NT2/D1 (cell line): Measurements from ENCODE around the gene RERE.

ENCODE experiments used
- DNase-seq: peaks from one replicate; pipeline ENCODE4 v3.0.0-alpha.2; 2011; ENCODE audit warnings: low read depth, low spot score
- H3K27me3 ChIP-seq: 2 replicates; pipeline ENCODE4 v1.6.0; 2011; ENCODE audit warnings: mild to moderate bottlenecking; ENCODE audit not compliant: insufficient read length, insufficient read depth
- H3K36me3 ChIP-seq: 2 replicates; pipeline ENCODE4 v1.6.1; 2011; ENCODE audit warnings: mild to moderate bottlenecking, low read length, mixed read lengths; ENCODE audit not compliant: insufficient read depth, insufficient read length
- H3K4me1 ChIP-seq: 2 replicates; pipeline ENCODE4 v1.5.1; 2011; ENCODE audit not compliant: insufficient read depth, insufficient read length
- H3K4me3 ChIP-seq: 2 replicates; pipeline ENCODE4 v1.5.1; 2011; ENCODE audit warnings: low read depth; ENCODE audit not compliant: insufficient read length
- H3K9ac ChIP-seq: 2 replicates; pipeline ENCODE4 v1.6.0; 2011; ENCODE audit warnings: low read depth; ENCODE audit not compliant: insufficient read length
- H3K9me3 ChIP-seq: 2 replicates; pipeline ENCODE4 v1.5.1; 2011; ENCODE audit warnings: mild to moderate bottlenecking, low read length; ENCODE audit not compliant: insufficient read depth
- SUZ12 ChIP-seq: IDR thresholded peaks from 2 replicates; pipeline ENCODE4 v1.6.1; 2011; ENCODE audit not compliant: insufficient read length, insufficient read depth; ENCODE audit errors: extremely low read depth
- YY1 ChIP-seq: IDR thresholded peaks from 2 replicates; pipeline ENCODE4 v1.6.1; 2011; ENCODE audit not compliant: insufficient read length, insufficient read depth
- ZNF274 ChIP-seq: IDR thresholded peaks from 2 replicates; pipeline ENCODE4 v1.6.1; 2011; ENCODE audit warnings: mild to moderate bottlenecking, low read depth, low read length

RERE gene

DNA sequence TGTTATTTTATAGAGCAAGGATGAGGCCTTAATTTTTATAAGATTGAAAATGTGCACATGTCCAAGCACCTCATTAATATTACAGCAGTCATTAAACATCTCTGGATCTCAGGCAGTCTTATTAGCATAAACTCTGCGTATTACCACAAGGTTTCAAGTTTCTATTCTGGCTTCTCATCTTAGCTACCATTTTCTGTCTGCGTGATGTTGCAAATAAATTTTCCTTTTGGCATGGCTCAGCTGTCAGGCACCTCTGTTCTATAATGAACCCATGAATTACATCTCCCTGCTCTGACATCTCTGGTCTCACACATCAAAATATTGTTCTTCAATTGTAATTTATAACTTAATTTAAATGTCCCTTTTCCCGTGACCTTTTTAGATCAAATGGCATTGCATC lies 343.1 kb downstream of the RERE start:
- Histone ChIP-seq H3K4me3 (no peak overlapping the region), H3K36me3 (no peaks in the 10 kb centered on the region), H3K27me3 (no peaks in the 10 kb centered on the region), H3K9ac (no peak overlapping the region), H3K9me3 (no peaks in the 10 kb centered on the region), H3K4me1 (peaks cover 4% of the 10 kb centered on the region)
- TF ChIP-seq ZNF274 (no peak), SUZ12 (no peak), YY1 (no peak)
- no peak for DNase-seq

DNA sequence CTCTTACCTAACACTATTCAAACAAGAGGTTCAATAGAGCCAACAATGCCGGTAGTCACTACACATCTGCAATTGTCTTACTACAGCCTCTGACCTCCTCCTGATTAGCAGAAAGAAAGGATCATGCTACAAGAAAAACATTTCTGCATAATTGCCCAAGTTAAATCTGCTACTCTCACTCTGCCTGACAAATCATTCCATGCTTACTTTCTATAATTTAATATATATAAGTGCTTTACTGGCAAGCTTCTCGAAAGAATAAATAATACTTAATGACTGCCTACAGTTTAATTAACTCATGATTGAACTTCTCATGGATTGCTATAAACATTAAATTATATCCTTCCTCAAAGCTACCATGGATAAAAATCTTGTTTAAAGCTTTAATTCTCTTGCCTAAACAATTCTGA lies 343.5 kb downstream of the RERE start:
- DNase-seq: no peak
- no peak overlapping the region for H3K9ac ChIP-seq

DNA sequence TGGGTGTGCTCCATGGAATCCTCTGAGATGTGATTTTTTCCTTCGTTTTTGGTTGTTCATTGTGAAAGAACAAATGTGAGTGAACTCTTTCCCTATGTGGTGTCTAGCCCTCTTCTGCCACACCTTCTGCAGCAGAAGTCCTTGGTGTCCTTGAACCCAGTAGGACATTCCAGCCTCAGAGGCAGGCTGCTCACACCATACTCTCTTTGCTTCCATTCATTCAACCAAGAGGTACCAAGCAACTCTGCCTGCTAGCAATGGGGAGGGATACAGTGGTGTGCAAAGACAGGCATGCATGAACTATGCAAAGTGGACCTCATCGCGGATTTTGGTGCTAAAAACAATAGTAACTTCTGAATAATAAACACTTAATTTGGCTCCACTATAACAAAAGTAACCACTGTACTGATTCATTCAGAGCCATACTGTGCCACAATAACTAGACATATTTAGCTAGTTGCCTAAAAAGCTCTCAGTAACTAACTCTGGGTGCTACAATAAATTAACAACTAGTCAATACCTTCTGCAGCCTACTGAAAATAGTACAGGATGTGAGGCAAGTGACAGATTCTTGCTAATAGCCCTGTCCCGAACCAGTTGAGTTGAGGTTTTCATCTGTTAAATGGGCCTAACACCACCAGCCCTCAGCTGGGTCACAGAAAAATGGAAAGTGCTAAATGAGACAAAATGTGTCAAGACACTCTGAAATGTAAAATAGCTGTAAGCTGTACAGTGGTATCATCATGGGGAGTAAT lies 344.1 kb downstream of the RERE start:
- Histone ChIP-seq H3K4me1 (peaks cover 4% of the 10 kb centered on the region), H3K9ac (no peak overlapping the region), H3K27me3 (no peaks in the 10 kb centered on the region), H3K4me3 (no peak overlapping the region), H3K9me3 (no peaks in the 10 kb centered on the region), H3K36me3 (no peaks in the 10 kb centered on the region)
- no peak for DNase-seq
- no peak for TF ChIP-seq SUZ12
- no peak for TF ChIP-seq ZNF274
- no peak for TF ChIP-seq YY1

More for the DNA sequence above, 343.5 kb downstream of the RERE start:
- no peaks in the 10 kb centered on the region for H3K9me3 ChIP-seq
- no peak for TF ChIP-seq YY1
- no peak for TF ChIP-seq ZNF274
- no peak for TF ChIP-seq SUZ12
- H3K36me3 ChIP-seq: no peaks in the 10 kb centered on the region
- H3K4me3 ChIP-seq: no peak overlapping the region
- H3K4me1 ChIP-seq: peaks cover 4% of the 10 kb centered on the region
- H3K27me3 ChIP-seq: no peaks in the 10 kb centered on the region

DNA sequence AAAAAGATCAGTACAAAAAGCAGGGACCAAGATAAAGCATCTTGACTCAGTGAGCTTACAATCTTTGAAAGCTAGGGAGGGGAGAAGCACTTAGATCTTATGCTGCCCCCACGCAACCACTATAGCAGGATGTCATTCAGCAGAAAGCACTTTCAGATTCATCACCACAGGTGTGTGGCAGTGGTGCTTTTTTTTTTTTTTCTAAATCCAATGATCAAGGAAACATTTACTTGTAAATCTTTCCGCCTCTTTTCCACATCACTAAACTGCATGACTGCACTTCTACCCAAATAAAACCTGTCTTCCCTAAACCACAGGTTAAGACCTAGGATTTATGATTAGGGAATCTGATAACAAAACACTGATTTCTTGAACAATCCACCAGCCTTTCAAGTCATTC lies 344.8 kb downstream of the RERE start:
- no peak for DNase-seq
- Histone ChIP-seq H3K9me3 (no peaks in the 10 kb centered on the region), H3K9ac (no peak overlapping the region), H3K4me1 (peaks cover 4% of the 10 kb centered on the region), H3K4me3 (no peak overlapping the region), H3K36me3 (no peaks in the 10 kb centered on the region), H3K27me3 (no peaks in the 10 kb centered on the region)
- TF ChIP-seq YY1: no peak
- no peak for TF ChIP-seq ZNF274
- no peak for TF ChIP-seq SUZ12

DNA sequence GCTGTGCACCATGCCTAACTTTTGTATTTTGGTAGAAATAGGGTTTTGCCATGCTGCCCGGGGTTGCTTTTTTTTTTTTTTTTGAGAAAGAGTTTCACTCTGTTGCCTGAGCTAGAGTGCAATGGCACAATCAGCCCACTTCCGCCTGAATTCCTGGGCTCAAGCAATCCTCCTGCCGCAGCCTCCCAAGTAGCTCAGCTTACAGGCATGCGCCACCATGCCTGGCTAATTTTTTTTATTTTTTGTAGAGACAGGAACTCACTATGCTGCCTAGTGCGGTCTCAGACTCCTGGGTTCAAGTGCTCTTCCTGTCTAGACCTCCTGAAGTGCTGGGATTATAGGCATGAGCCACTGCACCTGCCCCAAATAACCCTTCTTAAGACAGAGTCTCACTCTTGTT lies 346.0 kb downstream of the RERE start:
- Histone ChIP-seq H3K27me3 (no peaks in the 10 kb centered on the region), H3K36me3 (no peaks in the 10 kb centered on the region), H3K4me3 (no peak overlapping the region), H3K9ac (no peak overlapping the region), H3K9me3 (no peaks in the 10 kb centered on the region), H3K4me1 (peaks cover 4% of the 10 kb centered on the region)
- DNase-seq: no peak
- TF ChIP-seq SUZ12: no peak
- no peak for TF ChIP-seq YY1
- no peak for TF ChIP-seq ZNF274

DNA sequence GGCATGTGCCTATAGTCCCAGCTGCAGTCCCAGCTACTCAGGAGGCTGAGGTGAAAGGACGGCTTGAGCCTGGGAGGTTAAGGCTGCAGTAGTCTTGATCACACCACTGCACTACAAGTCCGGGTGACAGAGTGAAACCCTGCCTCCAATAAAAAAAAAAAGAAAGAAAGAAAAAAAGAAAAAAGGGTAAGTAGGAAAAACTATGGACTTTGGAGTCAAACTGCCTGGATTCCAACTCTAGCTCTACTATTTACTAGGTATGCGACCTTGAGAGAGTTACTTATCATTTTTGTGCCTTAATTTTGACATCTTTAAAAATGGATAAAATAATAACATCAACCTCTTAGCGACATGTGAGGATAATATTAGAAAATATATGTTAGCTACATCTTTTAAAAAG lies 348.7 kb downstream of the RERE start:
- Histone ChIP-seq H3K4me3 (no peak overlapping the region), H3K36me3 (no peaks in the 10 kb centered on the region), H3K4me1 (peaks cover 9% of the 10 kb centered on the region), H3K9ac (no peak overlapping the region), H3K27me3 (no peaks in the 10 kb centered on the region), H3K9me3 (no peaks in the 10 kb centered on the region)
- DNase-seq: no peak
- TF ChIP-seq SUZ12: no peak
- TF ChIP-seq ZNF274: no peak
- no peak for TF ChIP-seq YY1

DNA sequence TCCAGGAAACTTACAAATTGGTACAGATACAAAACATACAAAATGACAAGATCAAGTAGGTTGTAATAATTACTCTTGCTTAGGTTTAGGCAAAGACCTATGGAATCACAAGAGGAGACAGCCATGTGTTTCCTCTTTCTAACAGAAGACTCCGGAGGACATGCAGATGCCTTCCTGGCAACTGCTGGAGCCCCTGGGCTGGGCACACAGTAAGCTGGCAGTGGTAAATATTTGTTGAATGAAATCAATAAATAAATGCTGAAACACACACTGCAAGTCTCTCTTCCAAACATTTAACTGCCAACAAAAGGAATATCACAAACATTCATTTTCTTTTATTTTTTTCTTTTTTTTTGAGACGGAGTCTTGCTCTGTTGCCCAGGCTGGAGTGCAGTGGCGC lies 350.1 kb downstream of the RERE start:
- no peak overlapping the region for H3K9ac ChIP-seq
- H3K9me3 ChIP-seq: no peaks in the 10 kb centered on the region
- TF ChIP-seq SUZ12 (no peak), ZNF274 (no peak), YY1 (no peak)
- H3K4me3 ChIP-seq: no peak overlapping the region
- no peaks in the 10 kb centered on the region for H3K27me3 ChIP-seq
- no peak for DNase-seq
- H3K4me1 ChIP-seq: peaks cover 11% of the 10 kb centered on the region
- H3K36me3 ChIP-seq: no peaks in the 10 kb centered on the region
